ENCODE data around the gene GARNL3.

GARNL3 gene

DNA sequence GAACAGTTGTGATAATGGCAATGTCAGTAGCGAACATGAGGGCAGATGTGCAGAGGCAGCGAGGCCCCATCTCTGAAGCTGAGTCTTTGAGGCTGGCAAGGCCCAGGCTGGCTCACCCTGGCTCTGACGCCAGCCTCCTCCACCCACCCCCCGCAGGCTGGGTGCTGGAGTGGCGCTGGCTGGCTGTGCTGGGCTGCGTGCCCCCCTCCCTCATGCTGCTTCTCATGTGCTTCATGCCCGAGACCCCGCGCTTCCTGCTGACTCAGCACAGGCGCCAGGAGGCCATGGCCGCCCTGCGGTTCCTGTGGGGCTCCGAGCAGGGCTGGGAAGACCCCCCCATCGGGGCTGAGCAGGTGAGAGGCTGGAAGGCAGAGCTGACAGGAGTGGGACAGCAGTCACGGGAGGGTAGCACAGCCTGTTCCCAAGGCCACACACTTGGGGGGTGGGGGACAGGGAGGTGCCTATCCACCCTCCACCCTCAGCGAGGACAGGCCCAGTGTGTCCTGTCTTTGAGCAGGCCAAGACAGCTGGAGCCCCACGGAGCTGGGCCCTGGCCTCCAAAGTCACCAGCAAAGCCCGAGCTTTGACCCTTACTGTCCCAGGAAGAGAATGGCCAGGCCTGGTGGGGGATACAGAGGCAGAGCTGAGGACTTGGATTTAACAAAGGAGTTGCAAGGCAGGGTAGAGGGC, 138.0 kb downstream of the GARNL3 start:
- H2AK5ac ChIP-seq (ENCODE audit: low read length): no peak overlapping the region
- no peak overlapping the region for H3K23ac ChIP-seq (ENCODE audit: low read length)
- no peak overlapping the region for H2BK5ac ChIP-seq (ENCODE audit: low read length)
- peaks cover 1% of the 10 kb centered on the region for H3K36me3 ChIP-seq (ENCODE audit: control insufficient read depth, insufficient read depth, low read length)
- H3K79me2 ChIP-seq (ENCODE audit: control insufficient read depth, insufficient read depth, low read length): peaks cover 2% of the 10 kb centered on the region
- no peak overlapping the region for H4K8ac ChIP-seq (ENCODE audit: low read depth, low read length)
- H2BK15ac ChIP-seq (replicated peaks; ENCODE audit: low read depth): no peak overlapping the region
- no peaks in the 10 kb centered on the region for H3K27me3 ChIP-seq (ENCODE audit: insufficient read depth, low read length, poor library complexity)
- H3K4me3 ChIP-seq (ENCODE audit: low read length): no peak overlapping the region
- H3K4me1 ChIP-seq (ENCODE audit: control insufficient read depth, low read depth, low read length): no peaks in the 10 kb centered on the region
- no peak overlapping the region for H3K27ac ChIP-seq (ENCODE audit: low read depth, low read length)
- no peak overlapping the region for H3K4ac ChIP-seq (ENCODE audit: low read depth, low read length)
- no CpG with 5 or more reads among the region's 18 CpGs for WGBS (ENCODE audit: extremely low coverage, insufficient coverage, low lambda C conversion rate)
- H3K9ac ChIP-seq (ENCODE audit: low read length): no peak overlapping the region
- no peak for DNase-seq
- H3K79me1 ChIP-seq (ENCODE audit: low read length): peaks cover 5% of the 10 kb centered on the region
- no peak overlapping the region for H4K5ac ChIP-seq (ENCODE audit: low read length)
- H2BK120ac ChIP-seq (ENCODE audit: low read depth, low read length): no peak overlapping the region
- H3K56ac ChIP-seq (ENCODE audit: low read length): no peak overlapping the region
- no peak overlapping the region for H3K18ac ChIP-seq (ENCODE audit: low read length)
- no peak overlapping the region for H3K4me2 ChIP-seq (ENCODE audit: low read length)

DNA sequence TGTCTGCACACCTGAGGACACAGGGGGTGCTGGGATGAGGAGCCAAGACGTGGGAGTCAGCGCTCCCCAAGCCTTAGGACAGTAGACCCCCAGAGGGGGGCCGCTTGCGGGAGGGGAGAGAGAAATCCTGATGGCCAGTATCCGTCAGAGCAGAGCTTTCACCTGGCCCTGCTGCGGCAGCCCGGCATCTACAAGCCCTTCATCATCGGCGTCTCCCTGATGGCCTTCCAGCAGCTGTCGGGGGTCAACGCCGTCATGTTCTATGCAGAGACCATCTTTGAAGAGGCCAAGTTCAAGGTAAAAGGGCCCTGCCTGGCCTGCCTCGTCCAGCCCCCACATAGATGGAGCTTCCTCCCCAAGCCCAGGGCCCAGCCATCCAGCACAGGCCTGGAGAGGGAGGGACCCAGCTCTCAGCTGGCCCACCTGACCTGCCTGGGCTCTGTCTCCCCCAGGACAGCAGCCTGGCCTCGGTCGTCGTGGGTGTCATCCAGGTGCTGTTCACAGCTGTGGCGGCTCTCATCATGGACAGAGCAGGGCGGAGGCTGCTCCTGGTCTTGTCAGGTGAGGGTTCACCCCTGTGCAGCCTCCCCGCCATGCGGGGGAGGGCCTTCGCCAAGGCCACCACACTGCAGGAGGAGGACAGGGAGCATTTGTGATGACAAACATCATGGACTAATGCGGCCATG, 139.1 kb downstream of the GARNL3 start:
- no CpG with 5 or more reads among the region's 22 CpGs for WGBS (ENCODE audit: extremely low coverage, insufficient coverage, low lambda C conversion rate)
- H3K36me3 ChIP-seq (ENCODE audit: control insufficient read depth, insufficient read depth, low read length): peaks cover 1% of the 10 kb centered on the region

DNA sequence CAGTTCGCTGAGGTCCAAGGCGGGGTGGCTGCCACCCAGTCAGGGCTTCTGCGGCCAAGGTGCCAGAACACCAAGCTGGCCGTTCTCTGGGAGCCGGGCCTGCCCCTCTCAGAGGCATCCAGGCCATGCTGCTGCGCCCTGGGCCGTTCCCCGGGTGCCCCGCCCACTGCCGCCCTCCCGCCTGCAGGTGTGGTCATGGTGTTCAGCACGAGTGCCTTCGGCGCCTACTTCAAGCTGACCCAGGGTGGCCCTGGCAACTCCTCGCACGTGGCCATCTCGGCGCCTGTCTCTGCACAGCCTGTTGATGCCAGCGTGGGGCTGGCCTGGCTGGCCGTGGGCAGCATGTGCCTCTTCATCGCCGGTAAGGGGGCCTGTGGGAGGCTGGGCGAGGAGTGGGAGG, 140.1 kb downstream of the GARNL3 start:
- no peak for DNase-seq
- no CpG with 5 or more reads among the region's 23 CpGs for WGBS (ENCODE audit: extremely low coverage, insufficient coverage, low lambda C conversion rate)
- no peak overlapping the region for H3K4me3 ChIP-seq (ENCODE audit: low read length)

More for the DNA sequence above, 139.1 kb downstream of the GARNL3 start:
- Histone ChIP-seq H3K4me3 (ENCODE audit: low read length) (no peak overlapping the region), H3K9ac (ENCODE audit: low read length) (no peak overlapping the region), H3K4me1 (ENCODE audit: control insufficient read depth, low read depth, low read length) (no peaks in the 10 kb centered on the region), H3K23ac (ENCODE audit: low read length) (no peak overlapping the region), H4K5ac (ENCODE audit: low read length) (no peak overlapping the region), H2BK15ac (replicated peaks; ENCODE audit: low read depth) (no peak overlapping the region), H3K79me2 (ENCODE audit: control insufficient read depth, insufficient read depth, low read length) (peaks cover under 1% of the 10 kb centered on the region), H3K4me2 (ENCODE audit: low read length) (no peak overlapping the region), H2BK5ac (ENCODE audit: low read length) (no peak overlapping the region), H4K8ac (ENCODE audit: low read depth, low read length) (no peak overlapping the region), H2AK5ac (ENCODE audit: low read length) (no peak overlapping the region), H3K4ac (ENCODE audit: low read depth, low read length) (no peak overlapping the region), H3K27ac (ENCODE audit: low read depth, low read length) (no peak overlapping the region), H3K18ac (ENCODE audit: low read length) (no peak overlapping the region), H3K79me1 (ENCODE audit: low read length) (peaks cover 2% of the 10 kb centered on the region), H3K27me3 (ENCODE audit: insufficient read depth, low read length, poor library complexity) (no peaks in the 10 kb centered on the region), H3K56ac (ENCODE audit: low read length) (no peak overlapping the region), H2BK120ac (ENCODE audit: low read depth, low read length) (no peak overlapping the region)
- no peak for DNase-seq

DNA sequence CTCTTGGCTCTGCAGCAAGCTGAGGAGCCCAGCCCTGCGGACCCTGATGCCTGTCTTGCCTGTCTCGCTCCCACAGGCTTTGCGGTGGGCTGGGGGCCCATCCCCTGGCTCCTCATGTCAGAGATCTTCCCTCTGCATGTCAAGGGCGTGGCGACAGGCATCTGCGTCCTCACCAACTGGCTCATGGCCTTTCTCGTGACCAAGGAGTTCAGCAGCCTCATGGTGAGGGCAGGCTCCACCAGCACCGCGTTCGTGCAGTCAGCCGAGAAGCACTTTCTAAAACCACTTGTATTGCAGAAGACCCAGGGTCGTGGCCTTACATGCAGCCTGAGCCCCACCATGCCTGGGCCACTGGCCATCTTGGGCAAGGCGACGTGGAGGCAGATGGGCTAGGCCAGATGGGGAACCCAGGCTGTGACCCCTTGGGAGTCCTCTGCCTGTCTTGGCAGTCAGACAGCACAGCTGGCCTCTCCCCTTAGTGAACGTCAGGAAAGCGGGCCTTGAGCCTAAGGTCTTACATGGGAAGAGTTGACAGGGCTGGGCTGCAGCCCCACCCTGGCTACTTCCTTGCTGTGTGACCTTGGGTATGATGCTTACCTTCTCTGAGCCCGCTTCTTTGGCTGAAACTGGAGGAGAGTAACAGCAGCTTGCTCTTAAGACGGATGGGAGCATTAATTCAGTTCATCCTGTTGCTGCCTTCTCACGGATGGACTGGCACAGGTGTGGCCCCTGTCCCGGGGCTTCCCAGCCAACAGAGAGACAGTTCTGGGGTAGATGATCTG, 141.0 kb downstream of the GARNL3 start:
- Histone ChIP-seq H3K9ac (ENCODE audit: low read length) (no peak overlapping the region), H3K4me1 (ENCODE audit: control insufficient read depth, low read depth, low read length) (no peaks in the 10 kb centered on the region), H2BK120ac (ENCODE audit: low read depth, low read length) (no peak overlapping the region), H3K27me3 (ENCODE audit: insufficient read depth, low read length, poor library complexity) (no peaks in the 10 kb centered on the region), H3K56ac (ENCODE audit: low read length) (no peak overlapping the region), H3K79me1 (ENCODE audit: low read length) (no peaks in the 10 kb centered on the region), H3K4me3 (ENCODE audit: low read length) (no peak overlapping the region), H2BK5ac (ENCODE audit: low read length) (no peak overlapping the region), H4K8ac (ENCODE audit: low read depth, low read length) (no peak overlapping the region), H3K36me3 (ENCODE audit: control insufficient read depth, insufficient read depth, low read length) (peaks cover 1% of the 10 kb centered on the region), H3K79me2 (ENCODE audit: control insufficient read depth, insufficient read depth, low read length) (no peaks in the 10 kb centered on the region), H2BK15ac (replicated peaks; ENCODE audit: low read depth) (no peak overlapping the region), H2AK5ac (ENCODE audit: low read length) (no peak overlapping the region), H3K4ac (ENCODE audit: low read depth, low read length) (no peak overlapping the region), H3K18ac (ENCODE audit: low read length) (no peak overlapping the region), H3K23ac (ENCODE audit: low read length) (no peak overlapping the region), H3K27ac (ENCODE audit: low read depth, low read length) (no peak overlapping the region), H3K4me2 (ENCODE audit: low read length) (no peak overlapping the region), H4K5ac (ENCODE audit: low read length) (no peak overlapping the region)
- no peak for DNase-seq
- no CpG with 5 or more reads among the region's 20 CpGs for WGBS (ENCODE audit: extremely low coverage, insufficient coverage, low lambda C conversion rate)

More for the DNA sequence above, 140.1 kb downstream of the GARNL3 start:
- Histone ChIP-seq H3K56ac (ENCODE audit: low read length) (no peak overlapping the region), H3K79me1 (ENCODE audit: low read length) (no peaks in the 10 kb centered on the region), H3K4me1 (ENCODE audit: control insufficient read depth, low read depth, low read length) (no peaks in the 10 kb centered on the region), H4K8ac (ENCODE audit: low read depth, low read length) (no peak overlapping the region), H3K79me2 (ENCODE audit: control insufficient read depth, insufficient read depth, low read length) (no peaks in the 10 kb centered on the region), H3K27ac (ENCODE audit: low read depth, low read length) (no peak overlapping the region), H3K36me3 (ENCODE audit: control insufficient read depth, insufficient read depth, low read length) (peaks cover 1% of the 10 kb centered on the region), H4K5ac (ENCODE audit: low read length) (no peak overlapping the region), H3K23ac (ENCODE audit: low read length) (no peak overlapping the region), H3K9ac (ENCODE audit: low read length) (no peak overlapping the region), H2BK15ac (replicated peaks; ENCODE audit: low read depth) (no peak overlapping the region), H3K4me2 (ENCODE audit: low read length) (no peak overlapping the region), H2BK5ac (ENCODE audit: low read length) (no peak overlapping the region), H3K27me3 (ENCODE audit: insufficient read depth, low read length, poor library complexity) (no peaks in the 10 kb centered on the region), H3K18ac (ENCODE audit: low read length) (no peak overlapping the region), H3K4ac (ENCODE audit: low read depth, low read length) (no peak overlapping the region), H2AK5ac (ENCODE audit: low read length) (no peak overlapping the region), H2BK120ac (ENCODE audit: low read depth, low read length) (no peak overlapping the region)

DNA sequence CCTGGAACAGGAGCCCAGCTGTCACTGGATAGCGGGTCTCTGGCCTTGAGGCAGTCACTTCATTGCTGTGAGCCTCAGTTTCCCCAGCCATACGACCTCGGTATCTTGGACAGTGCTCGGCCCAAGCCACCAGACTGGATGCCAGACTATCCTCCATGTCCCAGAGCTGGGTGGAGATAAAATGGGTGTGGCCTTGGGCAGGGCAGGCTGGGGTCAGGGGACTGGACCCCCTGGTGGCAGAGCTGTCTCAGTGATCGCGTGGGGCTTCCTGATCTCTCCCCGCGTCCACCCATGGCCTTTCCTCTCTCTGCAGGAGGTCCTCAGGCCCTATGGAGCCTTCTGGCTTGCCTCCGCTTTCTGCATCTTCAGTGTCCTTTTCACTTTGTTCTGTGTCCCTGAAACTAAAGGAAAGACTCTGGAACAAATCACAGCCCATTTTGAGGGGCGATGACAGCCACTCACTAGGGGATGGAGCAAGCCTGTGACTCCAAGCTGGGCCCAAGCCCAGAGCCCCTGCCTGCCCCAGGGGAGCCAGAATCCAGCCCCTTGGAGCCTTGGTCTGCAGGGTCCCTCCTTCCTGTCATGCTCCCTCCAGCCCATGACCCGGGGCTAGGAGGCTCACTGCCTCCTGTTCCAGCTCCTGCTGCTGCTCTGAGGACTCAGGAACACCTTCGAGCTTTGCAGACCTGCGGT, 142.4 kb downstream of the GARNL3 start:
- DNase-seq: no peak
- Histone ChIP-seq H3K4me3 (ENCODE audit: low read length) (no peak overlapping the region), H3K79me2 (ENCODE audit: control insufficient read depth, insufficient read depth, low read length) (no peaks in the 10 kb centered on the region), H4K8ac (ENCODE audit: low read depth, low read length) (no peak overlapping the region), H2BK15ac (replicated peaks; ENCODE audit: low read depth) (no peak overlapping the region), H3K4ac (ENCODE audit: low read depth, low read length) (no peak overlapping the region), H3K27ac (ENCODE audit: low read depth, low read length) (no peak overlapping the region), H3K79me1 (ENCODE audit: low read length) (no peaks in the 10 kb centered on the region), H4K5ac (ENCODE audit: low read length) (no peak overlapping the region), H2BK5ac (ENCODE audit: low read length) (no peak overlapping the region), H3K27me3 (ENCODE audit: insufficient read depth, low read length, poor library complexity) (no peaks in the 10 kb centered on the region), H3K4me2 (ENCODE audit: low read length) (no peak overlapping the region), H3K18ac (ENCODE audit: low read length) (no peak overlapping the region), H2BK120ac (ENCODE audit: low read depth, low read length) (no peak overlapping the region), H3K56ac (ENCODE audit: low read length) (no peak overlapping the region), H2AK5ac (ENCODE audit: low read length) (no peak overlapping the region), H3K23ac (ENCODE audit: low read length) (no peak overlapping the region), H3K9ac (ENCODE audit: low read length) (no peak overlapping the region), H3K36me3 (ENCODE audit: control insufficient read depth, insufficient read depth, low read length) (peaks cover 1% of the 10 kb centered on the region), H3K4me1 (ENCODE audit: control insufficient read depth, low read depth, low read length) (no peaks in the 10 kb centered on the region)
- whole genome bisulfite sequencing (ENCODE audit: extremely low coverage, insufficient coverage, low lambda C conversion rate): no CpG with 5 or more reads among the region's 13 CpGs
